Trophoblast cell (in vitro differentiated cells and primary cell): ENCODE measurements around the gene CCDC80.

Experiments
- DNase-seq, 2 donors: peaks; one replicate each; pipeline ENCODE4 v3.0.0-alpha.2; 2016
- H2AFZ ChIP-seq: 2 replicates; pipeline ENCODE4 v1.6.1; 2013; ENCODE audit warnings: low read length, moderate library complexity, mild to moderate bottlenecking; ENCODE audit not compliant: insufficient read depth, poor library complexity
- H2AK5ac ChIP-seq: 2 replicates; pipeline ENCODE4 v1.6.1; 2013; ENCODE audit warnings: mild to moderate bottlenecking, low read length
- H2BK120ac ChIP-seq: 2 replicates; pipeline ENCODE4 v1.6.1; 2013; ENCODE audit warnings: low read length, mild to moderate bottlenecking, moderate library complexity; ENCODE audit not compliant: insufficient read depth, poor library complexity
- H2BK12ac ChIP-seq: 2 replicates; pipeline ENCODE4 v1.6.1; 2013; ENCODE audit warnings: mild to moderate bottlenecking, low read length, moderate library complexity
- H2BK5ac ChIP-seq: 2 replicates; pipeline ENCODE4 v1.6.1; 2013; ENCODE audit warnings: low read length, low read depth, moderate library complexity, mild to moderate bottlenecking; ENCODE audit not compliant: poor library complexity
- H3K14ac ChIP-seq: 2 replicates; pipeline ENCODE4 v1.6.1; 2013; ENCODE audit warnings: mild to moderate bottlenecking, low read length
- H3K18ac ChIP-seq: 2 replicates; pipeline ENCODE4 v1.6.1; 2013; ENCODE audit warnings: mild to moderate bottlenecking, low read length
- H3K23ac ChIP-seq: 2 replicates; pipeline ENCODE4 v1.6.1; 2013; ENCODE audit warnings: low read length
- H3K27ac ChIP-seq: 2 replicates; pipeline ENCODE4 v1.5.1; 2013; ENCODE audit warnings: low read depth, mild to moderate bottlenecking, inconsistent platforms, low read length, moderate library complexity
- H3K27me3 ChIP-seq: 2 replicates; pipeline ENCODE4 v1.6.1; 2013; ENCODE audit warnings: inconsistent platforms, mild to moderate bottlenecking, low read length, moderate library complexity; ENCODE audit not compliant: insufficient read depth
- H3K36me3 ChIP-seq, 2 experiments: 1 replicate in 1 of 2; 2 replicates in 1 of 2; pipeline ENCODE4 v1.6.1; 2013; ENCODE audit warnings: low read length in 2 of 2, mild to moderate bottlenecking in 2 of 2, moderate library complexity in 1 of 2; ENCODE audit not compliant: insufficient read depth in 2 of 2, control insufficient read depth in 1 of 2
- H3K4ac ChIP-seq: 2 replicates; pipeline ENCODE4 v1.6.1; 2013; ENCODE audit warnings: low read depth, mild to moderate bottlenecking, low read length, moderate library complexity
- H3K4me1 ChIP-seq, 2 experiments: 1 replicate in 1 of 2; 2 replicates in 1 of 2; pipeline ENCODE4 v1.6.1; 2013; ENCODE audit warnings: low read length in 2 of 2, mild to moderate bottlenecking in 2 of 2, moderate library complexity in 1 of 2; ENCODE audit not compliant: insufficient read depth in 2 of 2, control insufficient read depth in 1 of 2
- H3K4me2 ChIP-seq: 2 replicates; pipeline ENCODE4 v1.6.1; 2013; ENCODE audit warnings: inconsistent platforms, mild to moderate bottlenecking, low read length, moderate library complexity
- H3K4me3 ChIP-seq: 2 replicates; pipeline ENCODE4 v1.5.1; 2013; ENCODE audit warnings: mild to moderate bottlenecking, low read depth, low read length, inconsistent platforms
- H3K79me1 ChIP-seq: one replicate; pipeline ENCODE4 v1.6.1; 2013; ENCODE audit warnings: low read length
- H3K79me2 ChIP-seq: 2 replicates; pipeline ENCODE4 v1.6.1; 2013; ENCODE audit warnings: low read length, mild to moderate bottlenecking; ENCODE audit not compliant: control insufficient read depth, insufficient read depth, poor library complexity
- H3K9ac ChIP-seq: 2 replicates; pipeline ENCODE4 v1.6.1; 2013; ENCODE audit warnings: mild to moderate bottlenecking, low read length
- H3K9me3 ChIP-seq: 2 replicates; pipeline ENCODE4 v1.6.1; 2013; ENCODE audit warnings: low read depth, mild to moderate bottlenecking, control low read depth, inconsistent platforms, low read length; ENCODE audit not compliant: insufficient read depth
- H4K12ac ChIP-seq: 2 replicates; pipeline ENCODE4 v1.6.1; 2013; ENCODE audit warnings: low read depth, mild to moderate bottlenecking, low read length, moderate library complexity
- H4K8ac ChIP-seq: 2 replicates; pipeline ENCODE4 v1.6.1; 2013; ENCODE audit warnings: low read depth, mild to moderate bottlenecking, low read length, moderate library complexity
- H4K91ac ChIP-seq: one replicate; pipeline ENCODE4 v1.6.1; 2013; ENCODE audit warnings: low read depth, mild to moderate bottlenecking, low read length, moderate library complexity
- WGBS: extraction: QIAGEN DNeasy Blood & Tissue Kit; methylation state at CpG from one replicate; pipeline ENCODE4 v1.1.7; 2013; ENCODE audit warnings: missing lambda C conversion rate; ENCODE audit not compliant: insufficient read length, insufficient coverage; ENCODE audit errors: extremely low coverage; 5-methylcytosine and 5-hydroxymethylcytosine counted together

The CCDC80 gene

GRCh38 chr3:112560307-112560706 lies 80.6 kb downstream of the CCDC80 start:
- Histone ChIP-seq H3K79me2 (peaks cover 7% of the 10 kb centered on the region), H4K12ac (no peak overlapping the region), H3K27me3 (no peaks in the 10 kb centered on the region), H3K18ac (no peak overlapping the region), H2BK12ac (no peak overlapping the region), H2BK120ac (no peak overlapping the region), H3K14ac (no peak overlapping the region), H3K9ac (no peak overlapping the region), H2AFZ (no peak overlapping the region), H3K36me3 (peaks cover 0 to 3% of the 10 kb centered on the region in 2 experiments), H2AK5ac (no peak overlapping the region), H3K4me1 (peaks cover 2 to 3% of the 10 kb centered on the region in 2 experiments), H2BK5ac (no peak overlapping the region), H3K4me2 (no peak overlapping the region), H3K79me1 (peaks cover 11% of the 10 kb centered on the region), H3K4me3 (no peak overlapping the region), H3K27ac (no peak overlapping the region), H3K4ac (no peak overlapping the region), H3K9me3 (no peaks in the 10 kb centered on the region), H3K23ac (no peak overlapping the region), H4K8ac (no peak overlapping the region), H4K91ac (no peak overlapping the region)
- no CpG with 5 or more reads among the region's 2 CpGs for WGBS
- DNase-seq, result no peak

GRCh38 chr3:112557976-112558375 lies 83.0 kb downstream of the CCDC80 start:
- no peak overlapping the region for H2AFZ ChIP-seq
- H3K4me3 ChIP-seq, result no peak overlapping the region
- H3K4me1 ChIP-seq, result no peaks in the 10 kb centered on the region
- peaks cover 7% of the 10 kb centered on the region for H3K79me2 ChIP-seq
- H3K9me3 ChIP-seq, result no peaks in the 10 kb centered on the region
- no peak overlapping the region for H4K12ac ChIP-seq
- H3K36me3 ChIP-seq, result peaks cover 0 to 3% of the 10 kb centered on the region in 2 experiments
- H3K14ac ChIP-seq, result no peak overlapping the region
- no peak overlapping the region for H3K18ac ChIP-seq
- no peak overlapping the region for H3K23ac ChIP-seq
- no peak overlapping the region for H3K4ac ChIP-seq
- no peak overlapping the region for H2BK120ac ChIP-seq
- H2AK5ac ChIP-seq, result no peak overlapping the region
- no peak overlapping the region for H2BK12ac ChIP-seq
- H4K91ac ChIP-seq, result no peak overlapping the region
- WGBS, result no CpG with 5 or more reads among the region's 1 CpG
- no peak for DNase-seq
- H4K8ac ChIP-seq, result no peak overlapping the region
- no peak overlapping the region for H3K9ac ChIP-seq
- peaks cover 11% of the 10 kb centered on the region for H3K79me1 ChIP-seq
- H3K4me2 ChIP-seq, result no peak overlapping the region
- H3K27ac ChIP-seq, result no peak overlapping the region
- H2BK5ac ChIP-seq, result no peak overlapping the region
- H3K27me3 ChIP-seq, result no peaks in the 10 kb centered on the region

- Histone ChIP-seq H3K27ac (no peak overlapping the region), H3K9ac (no peak overlapping the region), H3K79me1 (no peaks in the 10 kb centered on the region), H3K36me3 (peaks cover 0 to 3% of the 10 kb centered on the region in 2 experiments), H2AK5ac (no peak overlapping the region), H3K79me2 (no peaks in the 10 kb centered on the region), H3K4me2 (no peak overlapping the region), H3K4me3 (no peak overlapping the region), H2BK12ac (no peak overlapping the region), H3K9me3 (no peaks in the 10 kb centered on the region), H3K4me1 (no peaks in the 10 kb centered on the region), H2BK120ac (no peak overlapping the region), H4K8ac (no peak overlapping the region), H3K23ac (no peak overlapping the region), H3K27me3 (no peaks in the 10 kb centered on the region), H3K14ac (no peak overlapping the region), H2AFZ (no peak overlapping the region), H4K12ac (no peak overlapping the region), H4K91ac (no peak overlapping the region), H3K4ac (no peak overlapping the region), H2BK5ac (no peak overlapping the region), H3K18ac (no peak overlapping the region)
- no CpG with 5 or more reads among the region's 1 CpG for WGBS
- no peak for DNase-seq
Measured at GRCh38 chr3:112555535-112556170, 85.3 kb downstream of the CCDC80 start.

- no peaks in the 10 kb centered on the region for H3K79me2 ChIP-seq
- no peak overlapping the region for H4K12ac ChIP-seq
- no peaks in the 10 kb centered on the region for H3K9me3 ChIP-seq
- no peaks in the 10 kb centered on the region for H3K79me1 ChIP-seq
- no peak overlapping the region for H3K23ac ChIP-seq
- no peak overlapping the region for H2AK5ac ChIP-seq
- H3K27me3 ChIP-seq, result no peaks in the 10 kb centered on the region
- no peak overlapping the region for H4K91ac ChIP-seq
- DNase-seq, result no peak
- no peak overlapping the region for H3K4me2 ChIP-seq
- no peak overlapping the region for H2AFZ ChIP-seq
- H2BK5ac ChIP-seq, result no peak overlapping the region
- H3K9ac ChIP-seq, result no peak overlapping the region
- H3K4me1 ChIP-seq, result no peaks in the 10 kb centered on the region
- WGBS, result no CpG with 5 or more reads among the region's 1 CpG
- H3K4me3 ChIP-seq, result no peak overlapping the region
- no peak overlapping the region for H3K14ac ChIP-seq
- H3K18ac ChIP-seq, result no peak overlapping the region
- no peak overlapping the region for H2BK12ac ChIP-seq
- H3K4ac ChIP-seq, result no peak overlapping the region
- no peak overlapping the region for H4K8ac ChIP-seq
- H3K36me3 ChIP-seq, result peaks cover 0 to 5% of the 10 kb centered on the region in 2 experiments
- H3K27ac ChIP-seq, result no peak overlapping the region
- H2BK120ac ChIP-seq, result no peak overlapping the region
Measured at GRCh38 chr3:112550859-112551258, 90.1 kb downstream of the CCDC80 start.
